ENCODE data around the gene SCO2.

Gene SCO2, protein sequence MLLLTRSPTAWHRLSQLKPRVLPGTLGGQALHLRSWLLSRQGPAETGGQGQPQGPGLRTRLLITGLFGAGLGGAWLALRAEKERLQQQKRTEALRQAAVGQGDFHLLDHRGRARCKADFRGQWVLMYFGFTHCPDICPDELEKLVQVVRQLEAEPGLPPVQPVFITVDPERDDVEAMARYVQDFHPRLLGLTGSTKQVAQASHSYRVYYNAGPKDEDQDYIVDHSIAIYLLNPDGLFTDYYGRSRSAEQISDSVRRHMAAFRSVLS

GRCh38 chr22:50525104-50525857 lies at the start of gene SCO2:
Gene SCO2 (minus strand): TSS chr22:50525598. CDS start chr22:50524411, 1,187 bp downstream.
- DNase-seq (ENCODE audit: extremely low read depth in 1 of 2, low read depth in 1 of 2) = peak; percentile 95 to 96

DNA sequence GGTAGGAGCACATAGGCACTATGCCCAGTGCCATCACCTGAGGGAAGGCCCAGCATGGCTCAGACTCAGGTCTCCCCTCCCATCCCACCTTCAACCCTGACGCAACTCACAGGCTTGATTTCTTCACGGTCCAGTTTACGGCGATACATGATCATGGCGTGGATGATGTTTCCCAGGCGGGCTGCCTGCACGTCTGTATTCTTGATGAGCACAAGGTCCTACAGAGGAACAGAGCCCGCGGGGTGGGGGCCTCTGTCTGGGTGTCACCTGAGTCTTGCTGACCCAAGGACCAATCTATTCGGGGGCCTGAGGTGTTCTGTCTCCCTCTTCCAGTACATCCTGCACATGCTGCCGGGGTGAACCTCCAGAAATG lies 49.0 kb upstream of the SCO2 start:
- DNase-seq (ENCODE audit: extremely low read depth in 1 of 2, low read depth in 1 of 2) = no peak

DNA sequence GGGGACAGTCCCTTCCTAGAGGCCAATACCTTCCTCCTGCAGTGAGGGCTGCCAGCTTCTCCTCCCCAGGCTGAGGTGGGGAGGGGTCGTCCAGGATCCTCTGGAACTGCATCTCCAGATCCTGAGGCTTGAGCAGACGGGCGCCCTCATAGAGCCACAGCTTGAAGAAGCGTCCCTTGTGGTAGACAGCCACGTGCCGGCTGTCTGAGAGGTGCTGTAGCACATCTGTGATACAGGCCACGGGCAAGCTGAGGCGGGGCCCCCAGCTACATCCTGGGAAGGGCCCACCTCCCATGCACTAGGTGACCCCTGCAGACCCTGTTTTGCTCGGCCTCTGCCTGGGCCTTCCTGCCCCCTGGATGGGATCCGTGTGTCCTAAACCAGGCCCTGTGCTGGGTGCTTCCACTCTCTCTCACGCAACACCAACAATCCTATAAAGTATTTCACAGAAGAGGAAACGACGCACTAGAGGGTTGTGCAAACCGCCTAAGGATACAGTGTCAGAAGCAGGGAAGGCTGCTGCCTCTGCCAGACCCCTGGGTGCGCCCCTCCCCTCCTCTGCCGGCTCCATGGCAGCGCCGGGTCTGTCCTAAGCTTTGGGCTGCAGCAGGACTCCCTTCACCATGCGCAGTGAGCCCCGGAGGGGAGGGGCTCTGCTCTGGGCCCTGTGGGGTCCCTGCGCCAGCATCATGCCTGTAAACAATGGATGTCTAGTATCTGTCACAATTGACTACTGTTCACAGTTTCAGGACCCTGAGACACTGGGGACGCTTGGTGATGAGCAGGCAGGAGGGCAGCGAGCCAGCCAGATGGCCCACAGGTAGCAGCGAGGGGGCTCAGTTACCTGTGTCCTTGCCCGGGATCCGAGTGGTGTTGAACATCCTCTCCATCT lies 48.3 kb upstream of the SCO2 start:
- DNase-seq (ENCODE audit: extremely low read depth in 1 of 2, low read depth in 1 of 2) = no peak

GRCh38 chr22:50572965-50573364 lies 47.6 kb upstream of the SCO2 start:
- no peak for DNase-seq (ENCODE audit: extremely low read depth in 1 of 2, low read depth in 1 of 2)

DNA sequence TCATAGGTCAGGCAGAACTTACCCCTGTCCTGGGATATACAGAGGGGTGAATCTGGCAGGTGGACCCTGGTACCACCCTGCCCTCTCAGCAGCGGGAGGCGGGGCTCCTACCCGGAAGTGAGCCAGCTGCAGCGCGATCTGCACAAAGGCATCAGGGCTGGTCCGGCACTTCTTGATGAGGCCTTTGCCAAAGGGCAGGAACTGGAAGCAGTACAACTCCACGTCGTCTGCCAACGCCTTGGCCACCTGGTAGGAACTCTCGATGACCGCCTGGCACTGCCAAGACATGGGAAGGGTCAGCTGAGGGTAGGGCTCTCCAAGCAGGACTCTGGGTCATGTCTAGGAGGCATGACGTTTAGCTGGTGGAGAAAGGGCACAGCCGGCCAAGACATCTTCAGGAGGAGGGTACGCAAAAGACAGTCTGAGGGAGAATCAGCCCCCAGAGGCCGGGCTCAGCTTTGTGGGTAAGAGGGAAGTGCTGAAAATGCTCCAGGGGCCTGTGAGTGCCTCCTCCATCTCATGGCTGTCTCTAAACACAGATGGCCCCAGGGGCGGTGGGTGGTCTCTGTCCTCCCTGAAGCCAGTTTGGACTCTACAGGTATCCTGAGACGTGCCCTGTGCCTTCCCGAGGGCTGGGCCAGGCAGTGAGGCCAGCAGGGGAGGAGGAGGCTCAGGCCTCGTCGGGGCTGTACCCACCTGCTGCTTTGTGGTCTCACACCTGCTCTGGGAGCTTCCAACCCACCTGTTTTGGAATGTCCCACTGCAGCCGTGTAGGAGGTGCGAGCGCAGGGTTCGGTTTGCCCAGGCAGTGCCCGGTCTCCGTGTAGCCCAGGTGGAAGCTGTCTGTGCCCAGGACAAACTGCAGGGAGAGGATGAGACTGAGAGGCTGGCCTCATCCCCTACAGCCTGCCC lies 46.1 kb upstream of the SCO2 start:
- no peak for DNase-seq (ENCODE audit: extremely low read depth in 1 of 2, low read depth in 1 of 2)

- no peak for DNase-seq (ENCODE audit: extremely low read depth in 1 of 2, low read depth in 1 of 2)
Observed at GRCh38 chr22:50570861-50571260, 45.5 kb upstream of the SCO2 start.

GRCh38 chr22:50569896-50570535 lies 44.6 kb upstream of the SCO2 start:
- no peak for DNase-seq (ENCODE audit: extremely low read depth in 1 of 2, low read depth in 1 of 2)

DNA sequence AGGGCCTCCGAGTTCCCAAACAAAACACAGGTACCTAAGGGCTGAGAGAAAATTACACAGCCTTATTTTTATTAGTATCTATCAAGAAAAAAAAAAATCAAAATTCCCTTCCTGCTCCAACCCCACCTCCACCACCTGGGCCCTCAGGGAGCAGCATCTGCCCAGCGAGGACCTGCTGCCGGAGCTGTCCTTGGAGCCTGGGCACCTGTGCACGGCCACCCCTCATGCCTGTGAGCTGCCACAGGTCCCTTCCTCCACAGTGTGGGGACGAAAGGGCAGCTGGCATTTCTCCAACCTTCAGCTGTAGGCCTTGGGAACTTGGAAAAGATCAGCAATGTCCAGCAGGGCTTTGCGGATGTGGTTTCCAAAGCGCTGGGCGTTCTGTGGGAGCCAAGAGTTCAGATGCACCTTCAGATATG lies 43.7 kb upstream of the SCO2 start:
- DNase-seq (ENCODE audit: extremely low read depth in 1 of 2, low read depth in 1 of 2) = no peak

GRCh38 chr22:50568626-50569025 lies 43.2 kb upstream of the SCO2 start:
- no peak for DNase-seq (ENCODE audit: extremely low read depth in 1 of 2, low read depth in 1 of 2)

DNA sequence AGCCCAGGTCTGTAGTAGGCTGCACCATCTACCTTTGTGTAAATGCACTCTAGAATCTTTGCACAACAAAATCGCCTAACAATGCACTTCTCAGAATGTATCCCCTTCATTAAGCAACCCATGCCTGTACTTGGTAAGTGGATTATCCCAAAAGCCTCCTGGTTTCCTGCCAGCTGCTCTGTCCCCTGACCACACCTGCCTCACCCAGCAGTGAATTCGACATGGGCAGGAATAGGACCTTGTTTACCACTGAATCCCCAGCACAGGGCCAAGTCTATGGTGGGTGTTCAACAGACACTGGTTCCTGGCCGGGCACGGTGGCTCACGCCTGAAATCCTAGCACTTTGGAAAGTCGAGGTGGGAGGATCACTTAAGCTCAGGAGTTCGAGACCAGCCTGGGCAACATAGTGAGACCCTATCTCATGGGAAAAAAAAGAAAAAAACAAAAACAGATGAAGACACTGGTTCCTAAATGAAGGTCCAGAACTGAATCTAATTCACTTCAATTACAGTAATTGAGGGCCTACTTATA lies 42.4 kb upstream of the SCO2 start:
- no peak for DNase-seq (ENCODE audit: extremely low read depth in 1 of 2, low read depth in 1 of 2)

GRCh38 chr22:50564289-50564688 lies 38.9 kb upstream of the SCO2 start:
- DNase-seq (ENCODE audit: extremely low read depth in 1 of 2, low read depth in 1 of 2) = no peak

- no peak for DNase-seq (ENCODE audit: extremely low read depth in 1 of 2, low read depth in 1 of 2)
Observed at GRCh38 chr22:50563413-50564160, 38.2 kb upstream of the SCO2 start.

- DNase-seq (ENCODE audit: extremely low read depth in 1 of 2, low read depth in 1 of 2) = peak; percentile 95 to 96
Observed at GRCh38 chr22:50562523-50563412, 37.4 kb upstream of the SCO2 start, which contains the start of gene SYCE3. Gene SYCE3 (minus strand): TSS chr22:50562919. CDS start chr22:50556405, 6,514 bp downstream.

- DNase-seq (ENCODE audit: extremely low read depth in 1 of 2, low read depth in 1 of 2) = no peak
Observed at GRCh38 chr22:50561401-50562358, 36.3 kb upstream of the SCO2 start.

GRCh38 chr22:50560034-50560433 lies 34.6 kb upstream of the SCO2 start:
- DNase-seq (ENCODE audit: extremely low read depth in 1 of 2, low read depth in 1 of 2) = no peak

GRCh38 chr22:50556703-50557102 lies 31.3 kb upstream of the SCO2 start:
- DNase-seq (ENCODE audit: extremely low read depth in 1 of 2, low read depth in 1 of 2) = no peak

DNA sequence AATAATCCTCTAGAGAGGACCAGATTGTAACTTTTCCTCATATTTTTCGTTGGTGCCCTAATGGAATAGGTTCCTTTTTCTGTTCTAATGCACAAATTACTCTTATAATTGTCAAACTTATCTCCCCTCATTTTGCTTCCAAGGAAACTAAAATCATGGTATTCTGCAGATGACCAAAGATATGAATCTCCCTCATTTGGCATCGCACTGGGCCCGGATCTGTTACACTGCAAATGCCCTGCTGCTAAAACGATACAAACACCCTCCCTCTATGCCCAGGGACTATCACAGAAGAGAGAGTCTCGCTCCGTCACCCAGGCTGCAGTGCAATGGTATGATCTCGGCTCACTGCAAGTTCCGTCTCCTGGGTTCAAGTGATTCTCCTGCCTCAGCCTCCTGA lies 27.9 kb upstream of the SCO2 start:
- DNase-seq (ENCODE audit: extremely low read depth in 1 of 2, low read depth in 1 of 2) = no peak
